ENCODE measurements around the gene ZMYND10.

ZMYND10 gene

GRCh38 chr3:50370594-50370993 is 25.1 kb upstream of the ZMYND10 start:
- no peak for DNase-seq

- no peak for DNase-seq
Measured at GRCh38 chr3:50369012-50369670, 23.6 kb upstream of the ZMYND10 start.

GRCh38 chr3:50365842-50366220 is 20.3 kb upstream of the ZMYND10 start:
- DNase-seq: no peak

- peak; percentile 21 for DNase-seq
Measured at GRCh38 chr3:50365080-50365841, 19.7 kb upstream of the ZMYND10 start.

DNA sequence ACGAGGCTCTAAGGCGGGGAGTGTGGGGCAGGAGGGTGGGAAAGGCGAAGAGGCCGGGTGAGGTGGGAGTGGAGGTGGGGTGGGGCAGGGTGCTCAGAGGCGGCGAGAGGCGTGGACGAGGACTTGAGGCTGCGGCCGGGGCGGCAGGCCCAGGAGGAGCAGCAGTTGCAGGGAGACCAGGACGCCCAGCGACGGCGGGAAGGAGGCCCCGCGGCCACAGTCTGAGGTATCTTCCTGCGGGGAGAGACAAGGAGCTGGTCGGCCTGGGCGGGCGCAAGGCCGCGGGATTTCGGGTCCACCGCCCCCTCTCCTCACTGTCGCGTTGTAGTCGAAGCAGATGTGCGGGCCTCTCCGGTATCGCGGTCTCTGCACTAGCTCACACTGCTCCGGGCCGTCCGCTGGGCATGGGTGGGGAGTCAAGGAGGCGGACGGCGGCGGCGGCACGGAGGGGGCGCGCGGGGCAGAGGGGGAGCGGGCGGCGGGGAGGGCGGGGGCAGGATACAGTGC is 19.1 kb upstream of the ZMYND10 start:
- DNase-seq: no peak

- DNase-seq: no peak
Measured at GRCh38 chr3:50359760-50360110, 14.2 kb upstream of the ZMYND10 start.

DNA sequence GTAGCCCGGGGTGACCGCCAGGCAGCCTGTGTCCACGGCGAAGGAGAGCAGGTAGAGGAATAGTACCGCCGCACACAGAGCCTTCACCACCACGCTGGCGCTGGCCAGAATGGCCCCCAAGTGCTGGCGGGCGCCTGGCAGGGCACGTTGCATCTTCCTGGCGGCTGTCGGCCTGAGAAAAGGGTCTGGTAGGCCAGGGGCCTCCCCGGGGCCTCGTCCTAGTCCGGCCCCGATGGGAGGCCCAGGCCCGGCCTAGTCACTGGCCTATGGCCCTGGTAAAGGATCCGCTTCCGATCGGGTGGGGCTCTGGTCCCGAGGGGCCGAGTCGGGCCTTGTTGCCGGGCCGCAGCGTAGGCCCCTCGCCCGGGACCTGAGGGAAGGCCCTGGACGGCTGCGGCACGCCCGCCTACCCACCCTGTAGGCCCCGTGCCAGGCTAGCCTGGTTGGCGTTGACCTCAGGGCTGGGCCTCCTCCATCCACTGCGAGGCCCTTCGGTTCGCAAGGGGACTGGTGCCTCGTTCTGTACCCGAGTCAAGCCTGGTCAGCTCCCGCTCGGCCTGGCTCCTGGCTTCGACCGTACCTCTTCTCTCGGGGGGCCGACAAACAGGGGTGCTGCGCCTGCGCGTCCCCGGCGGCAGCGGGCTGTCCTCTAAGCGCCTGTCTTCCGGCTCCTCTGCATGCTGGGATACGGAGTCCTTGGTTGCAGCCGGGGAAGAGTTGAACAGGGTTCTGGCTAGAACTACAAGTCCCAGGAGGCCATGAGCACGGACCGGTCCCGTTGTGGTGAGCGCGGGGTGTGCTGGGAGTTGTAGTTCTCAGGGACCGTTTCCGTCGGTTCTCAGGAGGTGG is 13.6 kb upstream of the ZMYND10 start, which contains the start of gene TMEM115:
Gene TMEM115, minus strand, starts transcription at position 611 of the 849 bp plus-strand sequence. Its CDS starts 458 bp downstream, at position 153.
- DNase-seq: peak; percentile 66

DNA sequence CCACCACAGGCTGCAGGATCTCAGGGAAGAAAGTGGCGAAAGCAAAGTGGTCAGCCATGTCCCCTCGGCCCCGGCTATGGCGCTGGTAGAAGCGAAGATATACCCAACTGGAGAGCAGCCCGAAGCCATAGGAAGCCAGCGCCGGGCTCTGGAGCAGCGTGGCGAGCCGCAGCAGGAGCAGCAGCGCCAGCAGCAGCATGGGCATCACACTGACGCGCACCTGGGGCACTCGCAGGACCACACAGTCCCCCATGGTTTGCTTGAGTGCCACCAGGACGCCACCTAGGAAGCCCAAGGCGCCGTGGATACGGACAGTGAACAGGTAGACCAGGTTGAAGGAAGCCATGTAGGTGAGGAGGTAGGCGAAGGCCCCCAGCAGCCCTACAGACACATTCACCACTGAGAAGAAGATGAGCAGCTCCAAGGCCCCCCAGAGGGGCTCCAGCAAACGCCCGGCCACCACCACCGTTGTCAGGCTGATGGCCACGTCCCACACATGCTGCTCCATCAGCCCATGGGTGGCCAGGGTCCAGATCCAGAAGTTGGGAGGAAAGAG is 12.9 kb upstream of the ZMYND10 start:
- DNase-seq: no peak

DNA sequence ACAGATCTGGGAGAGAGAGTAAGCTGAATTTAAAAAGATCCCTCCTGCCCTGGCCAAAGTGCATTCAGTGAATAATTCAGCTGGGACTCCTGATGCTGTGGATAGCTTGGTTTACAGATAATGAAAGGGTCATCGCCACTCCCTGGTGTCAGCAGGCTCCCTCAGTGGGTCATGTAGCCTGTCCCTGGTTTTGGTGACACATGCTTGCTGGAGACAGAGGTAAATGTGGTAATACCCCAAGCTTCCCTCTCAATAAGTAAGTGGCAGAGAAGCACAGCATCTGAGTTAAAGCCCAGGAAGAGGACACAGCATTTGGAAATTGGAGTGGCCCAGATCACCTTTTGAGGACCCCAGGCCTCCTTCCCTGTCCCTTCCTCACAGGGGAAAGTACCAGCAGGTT is 11.9 kb upstream of the ZMYND10 start:
- no peak for DNase-seq

- DNase-seq: no peak
Measured at GRCh38 chr3:50356553-50356952, 11.0 kb upstream of the ZMYND10 start.

- no peak for DNase-seq
Measured at GRCh38 chr3:50355829-50356552, 10.5 kb upstream of the ZMYND10 start.

GRCh38 chr3:50354850-50355249 is 9.3 kb upstream of the ZMYND10 start:
- no peak for DNase-seq

DNA sequence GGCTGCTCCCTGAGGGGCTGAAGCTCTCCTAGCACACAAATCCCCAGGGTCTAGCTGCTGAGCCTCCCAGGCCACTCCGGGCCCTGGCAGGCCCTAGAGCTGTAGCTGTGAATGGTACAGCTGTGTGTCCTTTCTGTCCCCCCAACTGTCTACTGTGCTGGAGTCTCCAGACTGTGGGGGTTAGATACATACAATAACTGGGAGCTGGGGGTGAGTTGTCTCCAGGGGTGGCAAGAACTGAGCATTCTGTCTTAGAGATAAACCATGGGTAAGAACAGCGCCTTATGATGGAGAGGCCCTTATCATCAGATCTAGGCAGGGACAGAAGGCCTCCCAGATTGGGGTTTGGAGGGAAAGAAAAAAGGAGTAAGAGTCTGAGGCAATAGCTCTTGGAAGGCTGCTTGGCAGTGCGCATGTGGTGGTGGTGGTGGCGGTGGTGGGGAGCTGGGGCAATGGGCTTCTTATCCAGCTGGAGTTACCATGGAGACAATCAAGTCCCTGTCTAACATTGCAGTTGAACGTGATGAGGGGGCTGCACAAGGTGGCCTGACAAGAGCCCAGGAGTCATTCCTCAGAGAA is 8.7 kb upstream of the ZMYND10 start:
- no peak for DNase-seq

DNA sequence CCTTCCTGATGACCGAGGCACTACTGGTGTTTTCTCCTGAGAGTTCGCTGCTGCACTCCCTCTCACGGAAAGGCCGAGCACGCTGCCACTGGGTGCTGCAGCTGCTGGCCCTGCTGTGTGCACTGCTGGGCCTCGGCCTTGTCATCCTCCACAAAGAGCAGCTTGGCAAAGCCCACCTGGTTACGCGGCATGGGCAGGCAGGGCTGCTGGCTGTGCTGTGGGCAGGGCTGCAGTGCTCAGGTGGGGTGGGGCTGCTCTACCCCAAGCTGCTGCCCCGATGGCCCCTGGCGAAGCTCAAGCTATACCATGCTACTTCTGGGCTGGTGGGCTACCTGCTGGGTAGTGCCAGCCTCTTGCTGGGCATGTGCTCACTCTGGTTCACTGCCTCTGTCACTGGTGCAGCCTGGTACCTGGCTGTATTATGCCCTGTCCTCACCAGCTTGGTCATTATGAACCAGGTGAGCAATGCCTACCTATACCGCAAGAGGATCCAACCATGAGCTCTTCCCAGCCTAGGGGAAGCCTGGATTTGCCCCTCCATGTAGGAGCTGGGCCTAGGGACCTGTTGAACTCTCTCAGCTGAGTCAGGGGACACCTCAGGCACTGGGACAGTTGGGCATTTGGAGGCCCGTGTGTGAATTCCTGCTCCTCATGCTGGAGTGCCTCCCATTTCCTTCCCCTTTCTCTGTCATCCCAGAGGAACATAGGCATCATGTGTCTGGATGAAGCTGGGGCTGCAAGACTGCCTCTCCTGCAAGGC is 7.9 kb upstream of the ZMYND10 start:
- no peak for DNase-seq

- no peak for DNase-seq
Measured at GRCh38 chr3:50352781-50353180, 7.2 kb upstream of the ZMYND10 start.

DNA sequence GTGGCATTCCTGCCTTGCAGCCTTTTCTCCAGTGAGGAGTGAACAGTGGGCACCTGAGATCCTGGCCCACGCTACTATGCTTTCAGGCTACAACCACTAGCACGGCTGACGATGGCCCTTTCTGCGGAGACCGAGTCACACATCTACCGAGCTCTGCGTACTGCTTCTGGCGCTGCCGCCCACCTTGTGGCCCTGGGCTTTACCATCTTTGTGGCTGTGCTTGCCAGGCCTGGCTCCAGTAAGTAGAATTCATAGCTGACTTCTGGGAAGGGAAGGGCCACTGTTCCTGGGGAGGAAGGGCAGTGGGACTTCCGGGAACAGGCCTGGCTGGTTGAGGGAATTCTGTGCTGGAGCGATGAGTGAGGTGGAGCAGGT is 5.8 kb upstream of the ZMYND10 start:
- no peak for DNase-seq

- peak; percentile 62 for DNase-seq
Measured at GRCh38 chr3:50350527-50351322, 5.2 kb upstream of the ZMYND10 start, which contains the start of the genes CYB561D2 and NPRL2. Gene CYB561D2, plus strand, starts transcription at chr3:50350862. Its CDS starts 572 bp downstream, at chr3:50351434. Gene NPRL2, minus strand, starts transcription at chr3:50350775. Its CDS starts 123 bp downstream, at chr3:50350652.

GRCh38 chr3:50350213-50350526 is 4.6 kb upstream of the ZMYND10 start:
- no peak for DNase-seq

DNA sequence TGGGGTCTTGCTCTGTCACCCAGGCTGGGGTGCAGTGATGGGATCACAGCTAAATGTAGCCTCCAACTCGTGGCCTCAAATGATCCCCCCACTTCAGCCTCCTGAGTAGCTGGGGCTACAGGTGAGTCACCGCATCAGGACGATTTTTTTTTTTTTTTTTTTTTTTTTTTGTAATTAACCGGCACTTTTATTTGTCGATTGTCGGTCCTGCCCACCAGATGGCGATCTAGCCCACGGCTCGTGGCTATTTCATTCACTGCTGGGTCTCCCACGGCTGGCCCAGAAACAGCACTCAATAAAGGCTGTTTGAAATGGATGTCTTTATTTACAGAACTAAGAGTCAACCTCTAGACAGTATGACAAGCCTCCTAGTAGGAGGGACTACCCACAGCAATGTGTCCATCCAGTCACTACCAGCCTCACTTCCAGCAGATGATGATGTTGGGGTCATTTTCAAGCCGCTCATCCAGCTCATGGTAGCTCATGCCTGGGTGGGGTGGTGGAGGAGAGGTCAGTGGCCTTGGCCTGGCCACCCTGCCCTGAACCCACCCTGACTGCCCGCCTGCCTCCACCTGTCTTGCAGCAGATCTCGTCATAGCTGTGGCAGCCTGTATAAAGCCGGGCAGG is 1.8 kb upstream of the ZMYND10 start:
- DNase-seq: no peak

GRCh38 chr3:50345008-50345407 is 524 bp downstream of the ZMYND10 start:
- DNase-seq: no peak
